Measurements from ENCODE around the gene ETFA. TPM values are rescaled to one million over a fixed set of nuclear protein-coding genes. Genes with fewer than 3 reads are reported as not detected.
A peak's percentile ranks its signal among the peaks of the same experiment; 100 is the strongest.

Gene ETFA
- total and polyA plus RNA-seq, 2 of the 8 experiments (the other 6 are each of a cell fraction or from before 2014, with no cell fraction given) = 60.9 to 90.0 TPM

- no peaks in the 10 kb centered on the region for H3K36me3 ChIP-seq (ENCODE audit: control insufficient read depth in 2 of 4, insufficient read depth in 4 of 4, low read length in 3 of 4)
- H3K79me2 ChIP-seq (ENCODE audit: control insufficient read depth in 1 of 2, insufficient read depth in 2 of 2, low read length in 2 of 2) = no peaks in the 10 kb centered on the region
- no peak overlapping the region for H3K4me2 ChIP-seq (ENCODE audit: insufficient read depth in 1 of 2, low read depth in 2 of 2, low read length in 2 of 2)
- H3K4me1 ChIP-seq (replicated peaks in 1 of 4; ENCODE audit: control insufficient read depth in 3 of 4, insufficient read depth in 4 of 4, low read length in 3 of 4) = peaks cover 0 to 18% (median 5%) of the 10 kb centered on the region in 4 experiments; a peak in 4 of 7 replicates
- DNase-seq (ENCODE audit: low read depth in 1 of 2, low spot score in 2 of 2) = no peak
- H3K18ac ChIP-seq (ENCODE audit: extremely low read depth, low read length) = no peak overlapping the region
- no peak overlapping the region for H3K9ac ChIP-seq (replicated peaks in 1 of 4; ENCODE audit: extremely low read depth in 1 of 4, low read depth in 3 of 4, low read length in 3 of 4)
- H4K91ac ChIP-seq (replicated peaks; ENCODE audit: insufficient read length, low read length) = no peak overlapping the region
- no peak for FAIRE-seq
- no peak overlapping the region for H3K4ac ChIP-seq (replicated peaks; ENCODE audit: insufficient read length, low read depth, low read length)
- H3K4me3 ChIP-seq (ENCODE audit: extremely low read depth in 1 of 4, insufficient read depth in 2 of 4, low read depth in 3 of 4, low read length in 4 of 4) = no peak overlapping the region
- H2BK12ac ChIP-seq (ENCODE audit: low read depth, low read length) = no peak overlapping the region
- no peaks in the 10 kb centered on the region for H3K79me1 ChIP-seq (ENCODE audit: low read depth, low read length)
- ChIA-PET POLR2A (ENCODE audit: partially characterized antibody) (interaction anchor here (1.4 kb wide), 1 partner anchor 139 kb away, joined by 9 read pairs; no protein-coding TSS in a partner anchor), CTCF (ENCODE audit: partially characterized antibody) (interaction anchor here (1.2 to 9.1 kb wide), 3 partner anchors 10 to 138 kb away, joined by 3 to 130 read pairs (median 7); partner anchors contain the start of gene ISL2)
- H2BK120ac ChIP-seq (replicated peaks; ENCODE audit: low read depth, low read length) = no peak overlapping the region
- peak overlapping the region; percentile 28; the same call in 1 of the 2 replicates for H4K8ac ChIP-seq (ENCODE audit: extremely low read depth, insufficient read depth, low read length)
- no peak overlapping the region for H3K56ac ChIP-seq (replicated peaks; ENCODE audit: insufficient read length, low read depth, low read length)
- H3K9me3 ChIP-seq (ENCODE audit: insufficient read depth in 2 of 2, low read depth in 1 of 2, low read length in 1 of 2) = no peaks in the 10 kb centered on the region
- H3K27ac ChIP-seq (ENCODE audit: low read depth, low read length) = no peak overlapping the region
- peaks cover 0 to 3% (median 3%) of the 10 kb centered on the region in 4 experiments; a peak in 3 of 7 replicates for H3K27me3 ChIP-seq (replicated peaks in 1 of 4; ENCODE audit: control insufficient read depth in 3 of 4, extremely low read depth in 1 of 4, insufficient read depth in 3 of 4, low read length in 3 of 4)
- no peak overlapping the region for H2BK20ac ChIP-seq (ENCODE audit: low read length)
- TF ChIP-seq ZNF274 (IDR thresholded peaks at IDR 0.05; ENCODE audit: borderline replicate concordance, extremely low read depth, low read length) (no peak), HDAC2 (IDR thresholded peaks at IDR 0.05; ENCODE audit: borderline replicate concordance in 1 of 2, low read depth in 2 of 2, low read length in 2 of 2) (no peak), EZH2 (IDR thresholded peaks at IDR 0.05; ENCODE audit: low read depth, low read length, severe bottlenecking) (no peak), RAD21 (IDR thresholded peaks at IDR 0.05 in 1 of 2, conservative IDR thresholded peaks at IDR 0.05 in 1 of 2; ENCODE audit: low read depth in 2 of 2, low read length in 2 of 2) (no peak), POLR2A (IDR thresholded peaks at IDR 0.05; ENCODE audit: control extremely low read depth in 1 of 2, low read depth in 2 of 2, low read length in 2 of 2) (no peak), EP300 (IDR thresholded peaks at IDR 0.05; ENCODE audit: borderline replicate concordance in 1 of 2, low read depth in 2 of 2, low read length in 2 of 2) (no peak), HDAC6 (IDR thresholded peaks at IDR 0.05; ENCODE audit: low read depth, low read length) (no peak), SAP30 (IDR thresholded peaks at IDR 0.05; ENCODE audit: insufficient read depth, insufficient replicate concordance, low read length) (no peak)
- H2AK5ac ChIP-seq (ENCODE audit: low read depth, low read length) = no peak overlapping the region
- no peaks in the 10 kb centered on the region for H3K23me2 ChIP-seq (ENCODE audit: low read depth, low read length)
- H2BK5ac ChIP-seq (ENCODE audit: low read depth, low read length) = no peak overlapping the region
- H4K20me1 ChIP-seq (replicated peaks in 1 of 2; ENCODE audit: control insufficient read depth in 1 of 2, insufficient read depth in 2 of 2, low read length in 2 of 2) = no peaks in the 10 kb centered on the region
- no peak overlapping the region for H2BK15ac ChIP-seq (ENCODE audit: low read length)
- H2AFZ ChIP-seq (ENCODE audit: low read length) = no peak overlapping the region
- WGBS, 2 experiments (ENCODE audit: extremely low coverage in 1 of 2, insufficient coverage in 1 of 2, insufficient read length in 1 of 2, insufficient replicate concordance in 2 of 2, low coverage in 1 of 2, low lambda C conversion rate in 2 of 2, missing lambda C conversion rate in 1 of 2) = 83% methylated on average over 7 of the region's 7 CpGs; no CpG with 5 or more reads in 1 of the 2 experiments
- H3K14ac ChIP-seq (ENCODE audit: insufficient read length) = no peak overlapping the region
- no peak overlapping the region for H4K5ac ChIP-seq (ENCODE audit: insufficient read length, low read depth, low read length)
- H3K23ac ChIP-seq (ENCODE audit: insufficient read length) = no peak overlapping the region
Observed at GRCh38 chr15:76195506-76196268, 115.6 kb downstream of the ETFA start.

All from H1 (cell line).